Stomach smooth muscle (tissue), 2 donors: ENCODE results near the gene HK2.

ENCODE experiments used
- H3K27ac ChIP-seq: one replicate; pipeline ENCODE4 v1.7.0; 2013; ENCODE audit warnings: mild to moderate bottlenecking, low read length, inconsistent platforms
- H3K27me3 ChIP-seq, 2 donors: one replicate each; pipeline ENCODE4 v1.7.0; 2013; ENCODE audit warnings: low read length in 2 of 2; ENCODE audit not compliant: insufficient read depth in 2 of 2, control insufficient read depth in 1 of 2
- H3K36me3 ChIP-seq, 2 donors: one replicate each; pipeline ENCODE4 v1.7.0; 2013; ENCODE audit warnings: low read length in 2 of 2; ENCODE audit not compliant: control insufficient read depth in 2 of 2, insufficient read depth in 2 of 2
- H3K4me1 ChIP-seq: one replicate; pipeline ENCODE4 v1.7.0; 2013; ENCODE audit warnings: low read length; ENCODE audit not compliant: control insufficient read depth, insufficient read depth
- H3K4me3 ChIP-seq, 2 donors: one replicate each; pipeline ENCODE4 v1.7.0; 2013; ENCODE audit warnings: low read length in 2 of 2
- H3K9ac ChIP-seq, 2 donors: one replicate each; pipeline ENCODE4 v1.7.0; 2013; ENCODE audit warnings: low read length in 2 of 2, mild to moderate bottlenecking in 1 of 2
- H3K9me3 ChIP-seq, 2 donors: one replicate each; pipeline ENCODE4 v1.7.0; 2013; ENCODE audit warnings: low read length in 2 of 2; ENCODE audit not compliant: control insufficient read depth in 2 of 2
- donor health status: healthy.
- donor health status: Pancreatic carcinoma.

HK2 gene

DNA sequence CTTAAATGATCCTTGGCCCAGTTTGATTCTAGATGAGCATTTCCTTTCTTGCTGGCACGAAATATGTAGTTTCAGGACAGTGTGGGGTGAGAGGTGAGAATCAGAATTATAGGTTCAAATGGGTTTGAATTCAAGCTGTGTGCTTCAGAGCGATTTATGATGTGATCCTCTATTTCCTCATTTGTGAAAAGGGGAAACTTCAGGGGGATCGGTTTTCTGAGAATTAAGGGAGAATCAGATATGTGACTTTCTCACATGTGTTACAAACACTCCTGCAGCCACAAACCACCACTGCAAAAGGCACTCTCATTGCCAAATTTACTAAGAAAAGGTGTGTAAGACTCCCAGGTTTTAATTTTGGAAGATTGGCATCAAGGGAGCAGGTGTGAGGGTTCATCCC lies 24.4 kb downstream of the HK2 start:
- Histone ChIP-seq H3K4me1 (no peaks in the 10 kb centered on the region), H3K9me3 (no peaks in the 10 kb centered on the region), H3K4me3 (no peak overlapping the region), H3K27me3 (no peaks in the 10 kb centered on the region), H3K9ac (no peak overlapping the region), H3K36me3 (peaks cover 0 to 2% of the 10 kb centered on the region in 2 donors), H3K27ac (no peak overlapping the region)

- Histone ChIP-seq H3K27me3 (no peaks in the 10 kb centered on the region), H3K4me3 (no peak overlapping the region), H3K9me3 (no peaks in the 10 kb centered on the region), H3K9ac (no peak overlapping the region), H3K36me3 (no peaks in the 10 kb centered on the region), H3K4me1 (no peaks in the 10 kb centered on the region), H3K27ac (no peak overlapping the region)
Measured at GRCh38 chr2:74860079-74860478, 26.2 kb downstream of the HK2 start.

DNA sequence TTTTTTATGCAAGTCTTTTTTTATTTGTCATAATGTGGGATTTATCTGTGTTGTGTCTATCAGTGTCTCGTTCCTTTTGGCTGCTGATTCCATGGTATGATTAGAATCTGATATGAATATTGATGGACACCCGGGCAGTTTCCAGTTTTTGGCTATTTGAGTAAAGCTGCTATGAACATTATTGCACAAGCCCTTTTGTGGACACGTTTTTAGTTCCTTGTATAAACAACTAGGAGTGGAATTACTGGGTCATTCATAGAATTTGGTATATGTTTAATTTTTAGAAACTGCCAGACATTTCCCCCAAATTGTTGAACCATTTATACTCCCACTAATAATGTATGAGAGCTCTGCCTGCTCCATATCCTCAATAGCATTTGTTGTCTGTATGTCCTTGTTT lies 26.6 kb downstream of the HK2 start:
- Histone ChIP-seq H3K27ac (no peak overlapping the region), H3K4me1 (no peaks in the 10 kb centered on the region), H3K9me3 (no peaks in the 10 kb centered on the region), H3K9ac (no peak overlapping the region), H3K27me3 (no peaks in the 10 kb centered on the region), H3K4me3 (no peak overlapping the region), H3K36me3 (no peaks in the 10 kb centered on the region)

DNA sequence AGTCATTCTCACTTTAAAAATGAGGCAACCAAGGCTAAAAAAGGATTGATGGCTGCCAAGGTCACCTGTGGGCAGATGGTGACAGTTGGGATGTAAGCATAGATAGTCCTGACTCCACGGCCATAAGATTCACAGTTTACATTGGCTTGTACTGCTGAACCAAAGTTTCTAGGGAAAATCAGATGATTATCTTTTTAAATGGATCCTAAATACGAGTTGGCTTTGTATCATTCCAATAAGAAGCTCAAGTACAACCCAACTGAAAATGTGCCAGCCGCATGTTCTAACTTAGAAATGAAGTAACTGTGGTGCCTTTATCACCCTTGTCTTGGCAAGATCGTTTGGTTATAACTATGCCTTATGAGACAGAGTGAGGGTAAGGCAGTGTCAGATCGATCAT lies 27.6 kb downstream of the HK2 start:
- Histone ChIP-seq H3K27ac (no peak overlapping the region), H3K9me3 (no peaks in the 10 kb centered on the region), H3K4me3 (no peak overlapping the region), H3K4me1 (no peaks in the 10 kb centered on the region), H3K9ac (no peak overlapping the region), H3K36me3 (no peaks in the 10 kb centered on the region), H3K27me3 (no peaks in the 10 kb centered on the region)

GRCh38 chr2:74862020-74862964 lies 28.4 kb downstream of the HK2 start:
- Histone ChIP-seq H3K36me3 (no peaks in the 10 kb centered on the region), H3K9ac (no peak overlapping the region), H3K27me3 (no peaks in the 10 kb centered on the region), H3K4me3 (no peak overlapping the region), H3K27ac (no peak overlapping the region), H3K9me3 (no peaks in the 10 kb centered on the region), H3K4me1 (no peaks in the 10 kb centered on the region)

DNA sequence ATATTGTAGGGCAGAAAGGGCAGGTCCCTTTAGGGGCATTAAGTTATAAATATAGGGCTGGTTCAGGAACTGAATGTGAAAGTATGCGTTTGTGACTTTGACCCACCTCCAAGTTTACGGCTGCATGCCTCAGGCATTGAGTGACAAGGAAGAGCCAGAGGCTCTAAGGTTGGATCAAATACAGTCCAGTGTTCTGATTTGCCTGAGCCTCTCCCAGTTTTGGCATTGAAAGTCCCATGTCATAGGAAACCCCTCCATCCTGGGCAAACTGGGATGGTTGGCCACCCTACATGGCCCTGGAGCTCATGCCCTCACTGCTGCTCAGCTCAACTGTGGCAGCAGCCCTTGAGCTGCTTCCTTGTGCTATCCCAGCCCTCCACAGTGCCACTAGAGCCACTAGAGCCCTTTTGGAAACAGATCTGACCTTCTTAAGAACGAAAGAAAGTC lies 29.9 kb downstream of the HK2 start:
- Histone ChIP-seq H3K27me3 (no peaks in the 10 kb centered on the region), H3K4me3 (no peak overlapping the region), H3K36me3 (no peaks in the 10 kb centered on the region), H3K27ac (no peak overlapping the region), H3K9ac (no peak overlapping the region), H3K9me3 (no peaks in the 10 kb centered on the region), H3K4me1 (peaks cover 8% of the 10 kb centered on the region)

DNA sequence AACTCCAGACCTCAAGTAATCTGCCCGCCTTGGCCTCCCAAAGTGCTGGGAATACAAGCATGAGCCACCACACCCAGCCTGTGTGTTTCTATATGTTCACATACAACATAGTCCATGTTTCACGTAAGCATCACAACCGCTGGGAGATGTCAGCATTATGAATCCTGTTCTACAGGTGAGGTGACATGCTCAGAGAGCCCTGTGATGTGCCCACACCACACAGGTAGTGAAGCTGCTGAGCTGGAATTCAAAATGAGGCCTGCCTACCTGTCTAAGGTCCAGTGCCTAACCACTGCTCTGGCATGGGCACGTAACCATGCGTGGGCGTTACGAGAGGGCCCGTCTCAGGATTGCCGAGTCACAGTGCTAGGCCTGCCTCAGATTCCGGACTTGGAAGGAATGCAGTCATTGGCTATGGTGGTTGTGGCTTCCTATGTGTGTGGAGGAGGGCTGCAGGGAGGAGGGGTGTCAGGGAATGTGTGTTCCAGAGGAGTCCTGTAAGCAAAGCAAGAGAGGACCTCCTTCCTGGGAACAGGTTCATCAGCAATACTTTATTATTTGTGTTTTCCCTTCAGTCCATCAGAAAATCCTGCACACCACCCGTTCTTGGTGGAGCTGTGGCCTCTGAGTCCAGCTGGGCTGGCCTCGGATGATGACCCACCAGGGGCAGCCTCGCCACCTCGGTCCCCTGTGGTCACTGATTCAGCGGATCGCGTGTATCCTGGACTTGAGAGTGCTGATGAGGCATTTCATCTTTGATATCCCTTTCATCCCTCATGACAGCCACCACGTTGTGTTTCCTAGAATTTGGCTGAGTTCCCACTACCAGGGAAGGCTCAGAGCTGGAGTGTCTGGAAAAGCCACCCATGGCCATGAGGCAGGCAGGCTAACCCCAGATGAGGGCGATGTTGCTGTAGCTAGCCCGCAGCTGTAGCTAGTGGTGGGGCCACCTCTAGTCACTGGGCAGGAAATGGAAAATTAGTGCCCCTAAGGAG lies 31.1 kb downstream of the HK2 start:
- Histone ChIP-seq H3K9me3 (no peaks in the 10 kb centered on the region), H3K27ac (no peak overlapping the region), H3K4me1 (peaks cover 8% of the 10 kb centered on the region), H3K36me3 (no peaks in the 10 kb centered on the region), H3K4me3 (no peak overlapping the region), H3K27me3 (no peaks in the 10 kb centered on the region), H3K9ac (no peak overlapping the region)

DNA sequence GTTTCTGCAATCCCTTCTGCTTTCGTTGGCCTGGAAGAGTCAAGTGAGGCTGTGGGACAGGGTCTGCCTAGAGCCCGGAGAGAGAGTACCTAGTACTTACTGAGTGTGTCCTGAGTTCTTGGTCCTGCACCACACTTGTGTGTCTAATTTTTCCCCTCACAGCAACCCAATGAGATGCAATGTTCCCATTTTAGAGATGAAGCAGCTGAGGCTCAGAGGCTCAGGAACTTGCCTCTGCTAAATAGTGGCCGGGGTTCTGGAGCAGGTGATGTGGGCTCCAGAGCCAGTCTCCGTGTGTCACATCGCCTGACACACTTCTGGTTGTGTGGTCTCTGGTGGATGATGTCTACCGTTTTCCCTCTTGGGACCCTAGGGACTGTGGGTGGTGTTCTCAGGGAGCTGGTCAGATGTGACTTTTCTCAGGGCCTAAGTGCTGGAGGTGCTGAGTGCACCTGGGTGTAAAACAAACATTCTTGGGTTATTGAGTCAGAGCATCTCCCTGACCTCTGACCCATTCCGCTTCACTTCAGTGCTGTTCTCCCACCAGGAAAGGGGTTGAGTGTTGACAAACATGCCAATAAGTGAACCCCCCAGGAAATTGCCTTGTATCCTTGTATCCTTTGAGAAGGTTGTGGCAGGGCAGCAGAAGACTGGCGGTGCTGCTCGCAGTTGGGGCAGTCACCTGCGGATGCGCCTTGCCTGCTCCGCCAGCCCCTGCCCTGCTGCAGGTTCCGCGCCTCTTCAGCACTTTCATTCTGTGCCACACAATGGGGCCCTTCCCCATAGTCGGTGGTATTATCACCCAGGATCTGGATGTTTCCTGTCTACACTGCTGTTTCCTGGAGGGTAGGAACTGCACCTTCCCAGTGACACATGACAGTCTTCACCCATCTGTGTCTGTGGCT lies 32.1 kb downstream of the HK2 start:
- no peak overlapping the region for H3K4me3 ChIP-seq
- no peak overlapping the region for H3K9ac ChIP-seq
- no peak overlapping the region for H3K27ac ChIP-seq
- H3K9me3 ChIP-seq: no peaks in the 10 kb centered on the region
- H3K27me3 ChIP-seq: no peaks in the 10 kb centered on the region
- H3K36me3 ChIP-seq: no peaks in the 10 kb centered on the region
- peaks cover 8% of the 10 kb centered on the region for H3K4me1 ChIP-seq

DNA sequence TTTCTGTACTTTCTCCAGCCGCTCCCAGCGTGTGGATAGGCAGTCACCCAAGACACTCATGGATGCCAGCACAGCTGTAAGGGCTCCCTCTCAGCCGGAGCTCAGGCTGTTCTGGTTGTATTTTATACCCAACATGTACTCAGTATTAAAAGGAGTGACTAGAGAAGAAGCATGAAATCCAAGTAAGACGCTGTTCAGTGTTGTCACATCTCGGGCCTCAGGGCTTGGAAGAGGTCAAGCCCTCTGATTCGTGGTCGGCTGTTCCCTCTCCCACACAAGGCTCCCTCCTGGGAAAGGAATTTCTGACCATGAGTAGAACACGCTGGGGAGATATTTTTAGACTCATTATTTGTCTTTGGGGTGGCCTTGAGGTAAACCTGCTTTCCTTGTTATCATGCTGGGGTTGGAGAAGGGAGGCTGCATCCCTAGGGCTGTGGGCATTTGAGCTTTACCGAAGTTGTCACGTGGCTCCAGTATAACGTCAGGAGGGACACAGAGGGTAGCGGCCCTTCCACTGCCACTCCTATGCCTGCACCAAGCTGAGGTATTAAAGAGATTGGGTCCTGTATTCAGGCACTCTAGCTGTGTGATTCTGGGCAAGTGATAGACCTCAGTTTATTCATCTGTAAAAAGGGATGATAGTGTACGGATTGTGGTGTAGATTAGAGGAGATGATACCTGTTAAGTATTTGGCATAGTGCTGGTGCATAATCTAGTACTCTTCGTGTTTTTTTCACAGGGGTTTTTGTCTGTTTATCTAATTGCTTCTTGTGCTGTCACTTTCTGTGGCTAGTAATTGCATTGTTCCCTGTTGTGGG lies 34.1 kb downstream of the HK2 start:
- Histone ChIP-seq H3K4me1 (peaks cover 8% of the 10 kb centered on the region), H3K27me3 (no peaks in the 10 kb centered on the region), H3K4me3 (no peak overlapping the region), H3K36me3 (no peaks in the 10 kb centered on the region), H3K9ac (no peak overlapping the region), H3K9me3 (no peaks in the 10 kb centered on the region), H3K27ac (peak overlapping the region; percentile 3)
